ENCODE data around the gene ZBTB16. TPM values are rescaled to one million over a fixed set of nuclear protein-coding genes. Genes with fewer than 3 reads are reported as not detected.

Gene ZBTB16
- total and polyA plus RNA-seq, 4 donors, result 21.4 to 224 (median 102) TPM

GRCh38 chr11:114278342-114279065 is 219.0 kb downstream of the ZBTB16 start:
- Histone ChIP-seq H3K27ac (ENCODE audit: low read depth in 1 of 2, low read length in 1 of 2) (no peak overlapping the region), H3K4me3 (no peak overlapping the region), H3K4me1 (ENCODE audit: control insufficient read depth in 5 of 5, insufficient read depth in 5 of 5, low read length in 5 of 5) (peaks cover 0 to 7% (median 0%) of the 10 kb centered on the region in 5 donors), H3K9me3 (ENCODE audit: control insufficient read depth in 4 of 4, insufficient read depth in 3 of 4, low read length in 3 of 4) (no peaks in the 10 kb centered on the region), H3K36me3 (ENCODE audit: control insufficient read depth in 4 of 4, insufficient read depth in 4 of 4, low read length in 4 of 4) (no peaks in the 10 kb centered on the region), H3K27me3 (ENCODE audit: control insufficient read depth in 3 of 3, insufficient read depth in 3 of 3, low read length in 2 of 3) (peaks cover 0 to 5% (median 4%) of the 10 kb centered on the region in 3 donors), H3K9ac (ENCODE audit: insufficient read depth in 1 of 2, low read length in 2 of 2) (no peak overlapping the region)
- WGBS, 2 donors, result 85 to 91% methylated on average over 4 of the region's 4 CpGs
- ATAC-seq (ENCODE audit: insufficient read depth, low FRiP score), result no peak
- no peak for DNase-seq
- TF ChIP-seq CTCF (IDR thresholded peaks at IDR 0.05; ENCODE audit: control extremely low read depth, extremely low read depth), result no peak

GRCh38 chr11:114279792-114280546 is 220.5 kb downstream of the ZBTB16 start:
- no peak overlapping the region for H3K27ac ChIP-seq (ENCODE audit: low read depth in 1 of 2, low read length in 1 of 2)
- no peak overlapping the region for H3K9ac ChIP-seq (ENCODE audit: insufficient read depth in 1 of 2, low read length in 2 of 2)

GRCh38 chr11:114280696-114281095 is 221.2 kb downstream of the ZBTB16 start:
- peak; percentile 71 for ATAC-seq (ENCODE audit: insufficient read depth, low FRiP score)
- 16 to 33% methylated on average over 6 of the region's 6 CpGs for WGBS, 2 donors
- peak; percentile 40 to 56 (median 49) for DNase-seq
- peaks cover 0 to 2% (median 0%) of the 10 kb centered on the region in 3 donors for H3K27me3 ChIP-seq (ENCODE audit: control insufficient read depth in 3 of 3, insufficient read depth in 3 of 3, low read length in 2 of 3)
- no peaks in the 10 kb centered on the region for H3K9me3 ChIP-seq (ENCODE audit: control insufficient read depth in 4 of 4, insufficient read depth in 3 of 4, low read length in 3 of 4)
- H3K4me1 ChIP-seq (ENCODE audit: control insufficient read depth in 5 of 5, insufficient read depth in 5 of 5, low read length in 5 of 5), result peaks cover 0 to 7% (median 0%) of the 10 kb centered on the region in 5 donors
- TF ChIP-seq CTCF (IDR thresholded peaks at IDR 0.05; ENCODE audit: control extremely low read depth, extremely low read depth), result peak; percentile 55
- H3K27ac ChIP-seq (ENCODE audit: low read depth in 1 of 2, low read length in 1 of 2), result peak overlapping the region in 1 of 2 donors; percentile 36
- H3K4me3 ChIP-seq, result no peak overlapping the region
- no peaks in the 10 kb centered on the region for H3K36me3 ChIP-seq (ENCODE audit: control insufficient read depth in 4 of 4, insufficient read depth in 4 of 4, low read length in 4 of 4)
- H3K9ac ChIP-seq (ENCODE audit: insufficient read depth in 1 of 2, low read length in 2 of 2), result no peak overlapping the region

More at GRCh38 chr11:114279792-114280546, 220.5 kb downstream of the ZBTB16 start:
- DNase-seq (no peak), ATAC-seq (ENCODE audit: insufficient read depth, low FRiP score) (peak; percentile 19)
- Histone ChIP-seq H3K4me1 (ENCODE audit: control insufficient read depth in 5 of 5, insufficient read depth in 5 of 5, low read length in 5 of 5) (peaks cover 0 to 7% (median 0%) of the 10 kb centered on the region in 5 donors), H3K4me3 (no peak overlapping the region), H3K9me3 (ENCODE audit: control insufficient read depth in 4 of 4, insufficient read depth in 3 of 4, low read length in 3 of 4) (no peaks in the 10 kb centered on the region), H3K27me3 (ENCODE audit: control insufficient read depth in 3 of 3, insufficient read depth in 3 of 3, low read length in 2 of 3) (peaks cover 0 to 4% (median 0%) of the 10 kb centered on the region in 3 donors), H3K36me3 (ENCODE audit: control insufficient read depth in 4 of 4, insufficient read depth in 4 of 4, low read length in 4 of 4) (no peaks in the 10 kb centered on the region)
- 73 to 79% methylated on average over 9 of the region's 9 CpGs for WGBS, 2 donors
- no peak for TF ChIP-seq CTCF (IDR thresholded peaks at IDR 0.05; ENCODE audit: control extremely low read depth, extremely low read depth)
